GM18907 (cell line): ENCODE results near the gene FXN.

Source experiments
- ATAC-seq: cut with Tn5 transposase; IDR thresholded peaks from one replicate; pipeline ENCODE4 v1.9.1; 2021; ENCODE audit warnings: mild to moderate bottlenecking, moderate library complexity; ENCODE audit not compliant: unreplicated experiment

Gene FXN

DNA sequence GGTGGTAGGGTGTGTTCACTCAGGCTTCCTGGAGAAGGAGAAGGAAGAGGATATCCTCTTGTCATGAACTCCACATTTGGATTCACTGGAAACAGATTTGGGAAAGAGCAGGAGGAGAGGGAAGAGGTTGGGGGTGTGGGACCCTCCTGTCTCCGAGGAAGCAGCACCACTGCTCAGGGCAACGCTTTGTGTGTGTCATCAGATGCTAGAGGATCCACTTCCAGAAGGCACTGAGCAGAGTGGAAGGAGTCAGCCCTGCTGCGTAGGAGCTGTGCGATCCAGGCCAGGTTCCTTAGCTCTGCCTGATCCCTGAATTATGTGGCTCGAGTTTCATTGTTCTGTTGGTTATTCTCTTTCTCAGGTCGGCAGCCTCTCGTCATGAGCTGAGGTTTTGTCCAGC, 101.2 kb downstream of the FXN start:
- ATAC-seq, result no peak

DNA sequence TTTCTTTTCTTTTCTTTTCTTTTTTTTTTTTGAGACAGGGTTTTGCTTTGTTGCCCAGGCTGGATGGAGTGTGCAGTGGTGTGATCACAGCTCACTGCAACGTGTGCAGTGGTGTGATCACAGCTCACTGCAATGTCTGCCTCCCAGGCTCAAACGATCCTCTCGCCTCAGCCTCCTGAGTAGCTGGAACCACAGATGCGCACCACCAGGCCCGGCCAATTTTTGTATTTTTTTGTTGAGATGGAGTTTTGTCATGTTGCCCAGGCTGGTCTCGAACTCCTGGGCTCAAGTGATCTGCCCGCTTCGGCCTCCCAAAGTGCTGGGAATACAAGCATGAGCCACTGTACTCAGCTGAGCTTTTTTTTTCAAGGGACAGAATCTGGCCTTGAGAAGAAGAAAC, 101.8 kb downstream of the FXN start:
- ATAC-seq, result no peak

DNA sequence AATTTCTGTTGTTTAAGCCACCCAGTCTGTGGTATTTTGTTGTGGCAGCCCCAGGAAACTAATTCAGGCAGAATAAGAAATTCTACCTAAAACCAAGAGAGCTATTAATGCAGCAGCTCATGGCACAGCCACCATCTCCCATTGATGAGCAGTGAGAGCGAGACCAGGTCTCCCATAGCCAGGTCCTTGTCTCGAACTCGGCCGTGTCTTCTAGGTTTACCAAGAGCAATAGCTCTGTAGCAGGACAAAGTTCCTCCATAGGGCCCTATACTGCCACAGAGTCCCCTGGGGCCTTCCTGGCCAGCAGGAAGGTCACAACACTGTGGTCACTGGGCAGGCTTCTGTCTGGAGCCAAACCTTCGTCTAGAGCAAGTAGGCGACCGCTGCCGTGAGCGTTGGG, 104.0 kb downstream of the FXN start:
- no peak for ATAC-seq

DNA sequence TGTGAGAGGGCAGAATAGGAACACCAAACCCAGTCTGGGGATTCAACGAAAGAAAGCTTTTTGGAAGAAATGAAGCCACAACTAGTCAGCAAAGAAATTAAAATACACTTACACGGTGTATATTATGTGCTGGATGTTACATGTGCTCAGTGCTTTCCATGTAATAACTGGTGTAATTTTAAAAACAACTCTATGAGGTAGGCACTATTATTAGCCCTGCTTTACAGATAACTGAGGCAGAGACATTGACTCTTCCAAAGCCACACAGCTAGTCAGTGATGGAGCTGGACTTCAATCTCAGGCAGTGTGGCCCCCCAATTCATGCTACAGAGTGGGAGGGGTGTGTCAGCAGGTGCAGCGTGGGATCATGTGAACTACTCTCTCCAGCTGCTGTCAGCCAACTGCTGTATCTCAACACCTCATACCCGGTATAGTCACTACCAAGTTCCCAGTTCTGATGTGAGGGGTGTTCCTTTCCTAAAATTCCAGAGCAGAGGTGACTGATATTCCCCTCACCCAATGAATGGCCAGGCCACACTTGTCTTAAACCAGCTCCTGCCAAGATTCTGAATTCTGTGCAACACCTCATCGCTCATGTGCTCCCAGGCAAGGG, 104.7 kb downstream of the FXN start:
- no peak for ATAC-seq

DNA sequence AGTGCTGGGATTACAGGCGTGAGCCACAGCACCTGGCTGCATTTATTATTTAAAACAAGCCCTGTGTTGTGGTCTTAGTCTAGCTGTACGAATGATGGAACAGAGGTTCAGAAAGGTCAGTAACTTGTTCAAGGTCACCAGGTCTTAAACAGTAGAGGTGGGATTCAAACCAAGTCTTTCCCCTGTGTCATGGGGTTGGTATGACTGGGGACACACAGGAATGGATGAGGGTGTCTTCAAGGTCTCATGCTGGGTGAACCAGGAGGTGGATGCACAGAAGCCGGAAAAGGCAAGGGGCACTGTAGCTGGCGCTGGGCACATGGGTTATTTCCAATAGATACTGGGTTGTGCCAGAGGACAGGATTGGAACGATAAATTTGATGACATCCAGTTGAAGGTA, 106.3 kb downstream of the FXN start:
- ATAC-seq, result no peak

DNA sequence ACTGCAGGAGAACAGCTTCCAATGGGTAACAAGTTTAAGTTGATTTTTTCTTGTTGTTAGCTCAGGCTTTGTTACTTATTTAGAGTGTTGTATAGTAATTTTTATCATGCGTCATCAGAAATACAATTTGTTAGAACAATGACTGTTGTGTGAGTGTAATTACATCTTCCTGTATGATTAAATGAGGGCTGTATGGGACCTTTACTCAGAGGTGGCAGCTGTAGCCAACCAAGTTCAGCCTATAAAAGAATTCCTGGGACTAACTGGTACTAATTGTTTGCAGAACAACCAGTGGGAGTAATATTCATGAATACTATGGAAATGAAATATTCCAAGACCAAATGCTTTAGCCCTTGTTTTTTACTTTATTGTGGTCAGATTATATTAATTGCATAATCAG, 107.7 kb downstream of the FXN start:
- no peak for ATAC-seq

DNA sequence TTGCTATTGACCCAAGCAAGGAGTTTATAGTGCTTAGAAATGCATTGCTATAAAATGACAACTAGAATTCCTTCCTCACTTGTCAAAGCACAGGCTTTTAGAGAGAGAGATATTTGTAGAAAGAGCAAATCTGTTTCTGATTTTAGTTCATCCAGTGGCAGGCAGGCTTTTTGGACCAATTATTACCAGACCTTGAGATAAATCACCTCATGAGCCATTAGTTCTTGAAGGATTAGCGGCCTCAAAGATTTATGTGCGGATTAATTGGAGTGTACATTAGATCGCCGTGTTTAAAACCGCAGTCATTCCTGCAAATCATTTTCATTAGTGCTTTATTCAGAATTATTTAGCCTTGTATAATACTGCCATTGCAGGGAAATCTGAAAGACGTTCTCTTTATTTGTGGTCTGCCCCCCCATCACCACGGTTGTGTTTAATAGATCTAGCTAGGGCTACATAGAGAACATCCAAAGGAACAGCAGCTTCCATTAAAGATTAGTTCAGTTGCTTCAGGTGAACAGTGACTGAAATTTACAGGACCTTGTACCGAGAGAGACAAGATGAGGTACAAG, 109.7 kb downstream of the FXN start:
- no peak for ATAC-seq

DNA sequence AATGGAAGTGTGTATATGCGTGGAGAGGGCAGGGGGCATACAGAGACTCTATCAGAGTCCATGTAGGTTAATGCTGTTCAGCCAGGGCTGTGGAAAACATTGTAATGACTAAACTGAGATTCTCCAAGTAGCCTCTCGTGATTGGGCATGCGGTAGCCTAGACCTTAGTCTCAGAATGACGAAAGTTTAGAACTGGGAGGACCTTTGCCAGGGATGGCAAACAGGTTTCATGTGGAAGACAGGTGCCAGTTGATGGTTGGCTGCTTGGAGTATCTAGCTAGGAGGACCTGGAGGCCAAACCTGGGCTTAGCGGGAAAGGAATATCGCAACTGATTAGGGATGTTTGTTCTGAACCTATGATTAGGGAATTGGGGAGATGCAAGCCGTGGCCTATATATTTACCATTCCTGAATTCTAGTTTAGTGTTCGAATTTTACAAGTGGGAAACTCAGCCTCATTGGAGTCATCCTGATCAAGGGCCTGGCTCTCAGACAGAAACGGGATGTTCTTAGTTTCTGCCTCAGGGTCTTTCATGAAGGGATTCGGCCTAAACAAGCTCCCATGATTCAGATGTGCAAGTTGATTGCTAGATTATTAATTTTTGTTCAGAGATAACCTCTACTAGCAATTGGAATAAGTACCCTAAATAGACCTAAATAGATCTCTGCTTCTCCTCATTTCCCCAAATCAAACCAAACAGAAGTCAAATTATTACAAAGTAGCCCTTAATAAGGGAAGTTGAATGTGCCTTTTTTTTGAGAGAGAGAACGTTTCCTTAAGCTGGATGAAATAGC, 111.7 kb downstream of the FXN start:
- ATAC-seq, result no peak

DNA sequence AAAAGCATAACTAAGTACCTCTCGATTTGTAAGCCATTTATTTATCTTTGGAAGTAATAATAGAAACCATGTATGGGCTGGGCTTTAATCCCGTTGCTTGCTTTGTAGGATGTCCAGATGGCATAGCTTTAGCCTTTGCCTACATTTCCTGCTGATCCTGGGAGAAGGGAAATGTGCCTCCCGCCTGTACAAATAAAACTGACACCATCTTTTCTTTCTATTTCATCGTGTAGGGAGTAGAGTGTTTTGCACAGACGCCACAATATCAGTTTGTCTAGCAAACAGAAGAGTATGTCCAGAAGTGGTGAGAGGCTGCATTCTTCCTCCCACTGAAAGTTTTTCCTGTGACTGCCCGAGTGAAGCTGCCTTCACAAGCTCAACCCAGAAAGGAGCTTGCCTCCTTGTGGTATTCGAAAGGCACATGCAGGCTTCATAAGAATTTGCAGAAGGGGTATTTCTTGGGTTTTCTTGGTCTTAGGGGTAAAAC, 113.8 kb downstream of the FXN start:
- no peak for ATAC-seq
